ENCODE measurements around the gene BCCIP. TPM values are rescaled to one million over a fixed set of nuclear protein-coding genes. Genes with fewer than 3 reads are reported as not detected.

The BCCIP gene
- total RNA-seq, 1 experiment from 2014 or later, result 102 TPM

- H3K4me3 Mint-ChIP-seq, result no peak overlapping the region
- no peak for TF ChIP-seq FOXP1 (CRISPR knock-in tag; IDR thresholded peaks at IDR 0.05; ENCODE audit: borderline replicate concordance)
- no peak for TF ChIP-seq ZNF671 (CRISPR knock-in tag; IDR thresholded peaks at IDR 0.05)
- TF ChIP-seq ZNF232 (CRISPR knock-in tag; IDR thresholded peaks at IDR 0.05), result no peak
- TF ChIP-seq ZBTB43 (CRISPR knock-in tag; IDR thresholded peaks at IDR 0.05), result no peak
- no peak for TF ChIP-seq ATF2 (CRISPR knock-in tag; IDR thresholded peaks at IDR 0.05; ENCODE audit: borderline replicate concordance, low read depth)
- no peak for TF ChIP-seq E2F4 (CRISPR knock-in tag; IDR thresholded peaks at IDR 0.05; ENCODE audit: borderline replicate concordance, low read depth)
- TF ChIP-seq NR1H2 (CRISPR knock-in tag; IDR thresholded peaks at IDR 0.05), result no peak
- no peak for TF ChIP-seq MLX (CRISPR knock-in tag; IDR thresholded peaks at IDR 0.05)
- TF ChIP-seq ATF3 (CRISPR knock-in tag; conservative IDR thresholded peaks at IDR 0.05), result no peak
- no peak for TF ChIP-seq CTCF (IDR thresholded peaks at IDR 0.05)
- no peak for TF ChIP-seq USF2 (CRISPR knock-in tag; IDR thresholded peaks at IDR 0.05)
- no peak for TF ChIP-seq ZNF138 (CRISPR knock-in tag; conservative IDR thresholded peaks at IDR 0.05)
- TF ChIP-seq HMGXB4 (CRISPR knock-in tag; IDR thresholded peaks at IDR 0.05), result no peak
- no peak for TF ChIP-seq FOXK1 (CRISPR knock-in tag; IDR thresholded peaks at IDR 0.05)
- no peak for TF ChIP-seq CDX4 (CRISPR knock-in tag; IDR thresholded peaks at IDR 0.05; ENCODE audit: borderline replicate concordance)
- TF ChIP-seq STAT6 (CRISPR knock-in tag; conservative IDR thresholded peaks at IDR 0.05; ENCODE audit: low read depth), result no peak
- no peak overlapping the region for H3K27ac Mint-ChIP-seq
- peaks cover 71% of the 10 kb centered on the region for H3K36me3 Mint-ChIP-seq
- no peaks in the 10 kb centered on the region for H3K9me3 Mint-ChIP-seq
- CTCF ChIA-PET, result no interaction called here
- DNase-seq (ENCODE audit: low spot score), result no peak
- H3K27me3 Mint-ChIP-seq (ENCODE audit: low read depth), result no peaks in the 10 kb centered on the region
- POLR2A ChIA-PET, result no interaction called here
- no peaks in the 10 kb centered on the region; the same call in 1 of the 2 replicates for H3K4me1 Mint-ChIP-seq
- no peak for ATAC-seq
These were observed 5.0 kb downstream of the BCCIP start for GRCh38 chr10:125828311-125828710.

Measured in WTC11 (cell line).